ENCODE data around the gene OSM.

The OSM gene

DNA sequence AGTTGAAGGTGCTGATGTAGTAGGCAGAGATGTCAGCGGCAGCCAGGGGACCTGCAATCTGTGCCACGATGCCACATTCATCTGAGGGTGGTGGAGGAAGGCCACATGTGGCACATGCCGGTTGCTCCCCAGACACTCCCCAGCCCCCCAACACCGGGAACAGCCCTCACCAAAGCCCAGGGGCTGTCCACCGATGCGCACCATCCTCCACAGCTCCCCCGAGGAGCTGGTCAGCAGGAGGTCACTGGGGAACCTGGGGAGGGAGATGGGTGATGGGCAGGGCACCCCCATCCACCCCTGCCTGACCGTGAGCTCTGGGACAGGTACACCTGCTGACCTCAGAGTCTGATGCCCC lies 19.2 kb upstream of the OSM start:
- no peak overlapping the region for H3K4me3 ChIP-seq (ENCODE audit: low read depth, low read length)
- H3K27ac ChIP-seq, result no peak overlapping the region
- H3K36me3 ChIP-seq (replicated peaks), result no peaks in the 10 kb centered on the region
- DNase-seq, result no peak
- in situ Hi-C loops (cut with HindIII; ENCODE audit: low pct_ligation_motif_present, low sequenced_read_pairs), result no loop called here
- H3K27me3 ChIP-seq (replicated peaks), result no peaks in the 10 kb centered on the region
- TF ChIP-seq, protein P1, sequence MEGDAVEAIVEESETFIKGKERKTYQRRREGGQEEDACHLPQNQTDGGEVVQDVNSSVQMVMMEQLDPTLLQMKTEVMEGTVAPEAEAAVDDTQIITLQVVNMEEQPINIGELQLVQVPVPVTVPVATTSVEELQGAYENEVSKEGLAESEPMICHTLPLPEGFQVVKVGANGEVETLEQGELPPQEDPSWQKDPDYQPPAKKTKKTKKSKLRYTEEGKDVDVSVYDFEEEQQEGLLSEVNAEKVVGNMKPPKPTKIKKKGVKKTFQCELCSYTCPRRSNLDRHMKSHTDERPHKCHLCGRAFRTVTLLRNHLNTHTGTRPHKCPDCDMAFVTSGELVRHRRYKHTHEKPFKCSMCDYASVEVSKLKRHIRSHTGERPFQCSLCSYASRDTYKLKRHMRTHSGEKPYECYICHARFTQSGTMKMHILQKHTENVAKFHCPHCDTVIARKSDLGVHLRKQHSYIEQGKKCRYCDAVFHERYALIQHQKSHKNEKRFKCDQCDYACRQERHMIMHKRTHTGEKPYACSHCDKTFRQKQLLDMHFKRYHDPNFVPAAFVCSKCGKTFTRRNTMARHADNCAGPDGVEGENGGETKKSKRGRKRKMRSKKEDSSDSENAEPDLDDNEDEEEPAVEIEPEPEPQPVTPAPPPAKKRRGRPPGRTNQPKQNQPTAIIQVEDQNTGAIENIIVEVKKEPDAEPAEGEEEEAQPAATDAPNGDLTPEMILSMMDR (IDR thresholded peaks at IDR 0.05; ENCODE audit: low read depth, low read length, missing control alignments), result no peak

- no peaks in the 10 kb centered on the region for H3K27me3 ChIP-seq (replicated peaks)
- H3K4me3 ChIP-seq (ENCODE audit: low read depth, low read length), result no peak overlapping the region
- no peak overlapping the region for H3K27ac ChIP-seq
- TF ChIP-seq, protein P1 (IDR thresholded peaks at IDR 0.05; ENCODE audit: low read depth, low read length, missing control alignments), result no peak
- in situ Hi-C loops (cut with HindIII; ENCODE audit: low pct_ligation_motif_present, low sequenced_read_pairs), result no loop called here
- H3K36me3 ChIP-seq (replicated peaks), result no peaks in the 10 kb centered on the region
- DNase-seq, result no peak
These were observed 18.7 kb upstream of the OSM start for GRCh38 chr22:30285176-30285845.

- TF ChIP-seq, protein P1 (IDR thresholded peaks at IDR 0.05; ENCODE audit: low read depth, low read length, missing control alignments), result no peak
- in situ Hi-C loops (cut with HindIII; ENCODE audit: low pct_ligation_motif_present, low sequenced_read_pairs), result no loop called here
- Histone ChIP-seq H3K27me3 (replicated peaks) (no peaks in the 10 kb centered on the region), H3K27ac (no peak overlapping the region), H3K4me3 (ENCODE audit: low read depth, low read length) (no peak overlapping the region), H3K36me3 (replicated peaks) (no peaks in the 10 kb centered on the region)
- no peak for DNase-seq
These were observed 18.0 kb upstream of the OSM start for GRCh38 chr22:30284666-30285065.

GRCh38 chr22:30284172-30284571 lies 17.5 kb upstream of the OSM start:
- TF ChIP-seq, protein P1 (IDR thresholded peaks at IDR 0.05; ENCODE audit: low read depth, low read length, missing control alignments), result no peak
- in situ Hi-C loops (cut with HindIII; ENCODE audit: low pct_ligation_motif_present, low sequenced_read_pairs), result no loop called here
- Histone ChIP-seq H3K36me3 (replicated peaks) (no peaks in the 10 kb centered on the region), H3K27ac (no peak overlapping the region), H3K4me3 (ENCODE audit: low read depth, low read length) (no peak overlapping the region), H3K27me3 (replicated peaks) (no peaks in the 10 kb centered on the region)
- DNase-seq, result no peak

- in situ Hi-C loops (cut with HindIII; ENCODE audit: low pct_ligation_motif_present, low sequenced_read_pairs), result no loop called here
- H3K27me3 ChIP-seq (replicated peaks), result no peaks in the 10 kb centered on the region
- no peak overlapping the region for H3K4me3 ChIP-seq (ENCODE audit: low read depth, low read length)
- no peak for DNase-seq
- no peak overlapping the region for H3K27ac ChIP-seq
- no peaks in the 10 kb centered on the region for H3K36me3 ChIP-seq (replicated peaks)
- TF ChIP-seq, protein P1 (IDR thresholded peaks at IDR 0.05; ENCODE audit: low read depth, low read length, missing control alignments), result no peak
These were observed 16.7 kb upstream of the OSM start for GRCh38 chr22:30283342-30283741.

- DNase-seq, result no peak
- Histone ChIP-seq H3K27ac (no peak overlapping the region), H3K36me3 (replicated peaks) (no peaks in the 10 kb centered on the region), H3K27me3 (replicated peaks) (no peaks in the 10 kb centered on the region), H3K4me3 (ENCODE audit: low read depth, low read length) (no peak overlapping the region)
- in situ Hi-C loops (cut with HindIII; ENCODE audit: low pct_ligation_motif_present, low sequenced_read_pairs), result no loop called here
- TF ChIP-seq, protein P1 (IDR thresholded peaks at IDR 0.05; ENCODE audit: low read depth, low read length, missing control alignments), result no peak
These were observed 16.0 kb upstream of the OSM start for GRCh38 chr22:30282616-30283046.
